Lung (tissue), 12 donors: ENCODE results near the gene RALB. TPM values are rescaled to one million over a fixed set of nuclear protein-coding genes. Genes with fewer than 3 reads are reported as not detected.

ENCODE experiments used
- ATAC-seq: fragments of 200-7000 bp; cut with Tn5 transposase; one replicate; pipeline ENCODE4 v1.9.1; 2020; ENCODE audit warnings: moderate number of reproducible peaks; ENCODE audit not compliant: insufficient read depth, low FRiP score
- DNase-seq, 3 donors: peaks; one replicate each; pipeline ENCODE4 v3.0.0-alpha.2; 2013 to 2017
- H3K27ac ChIP-seq, 2 donors: one replicate each; pipeline ENCODE4 v1.5.1; 2013; ENCODE audit warnings: mild to moderate bottlenecking in 2 of 2, moderate library complexity in 2 of 2, control low read depth in 1 of 2, inconsistent platforms in 1 of 2, low read depth in 1 of 2, low read length in 1 of 2
- H3K27me3 ChIP-seq, 3 donors: one replicate each; pipeline ENCODE4 v1.5.1; 2013; ENCODE audit warnings: low read length in 2 of 3; ENCODE audit not compliant: control insufficient read depth in 3 of 3, insufficient read depth in 3 of 3
- H3K36me3 ChIP-seq, 4 donors: one replicate each; pipeline ENCODE4 v1.5.1; 2013; ENCODE audit warnings: low read length in 4 of 4, mild to moderate bottlenecking in 1 of 4, moderate library complexity in 1 of 4; ENCODE audit not compliant: control insufficient read depth in 4 of 4, insufficient read depth in 4 of 4
- H3K4me1 ChIP-seq, 5 donors: one replicate each; pipeline ENCODE4 v1.5.1; 2013; ENCODE audit warnings: low read length in 5 of 5, mild to moderate bottlenecking in 2 of 5, moderate library complexity in 1 of 5; ENCODE audit not compliant: control insufficient read depth in 5 of 5, insufficient read depth in 5 of 5
- H3K4me3 ChIP-seq: one replicate; pipeline ENCODE4 v1.5.1; 2013; ENCODE audit warnings: mild to moderate bottlenecking, control low read depth, moderate library complexity
- H3K9ac ChIP-seq, 2 donors: one replicate each; pipeline ENCODE4 v1.5.1; 2013; ENCODE audit warnings: low read length in 2 of 2, control low read depth in 1 of 2; ENCODE audit not compliant: insufficient read depth in 1 of 2
- H3K9me3 ChIP-seq, 4 donors: one replicate each; pipeline ENCODE4 v1.5.1; 2013; ENCODE audit warnings: low read length in 3 of 4, mild to moderate bottlenecking in 1 of 4, moderate library complexity in 1 of 4; ENCODE audit not compliant: control insufficient read depth in 4 of 4, insufficient read depth in 3 of 4
- CTCF ChIP-seq: IDR thresholded peaks from 2 replicates; pipeline ENCODE4 v1.5.1; 2012; ENCODE audit warnings: mild to moderate bottlenecking; ENCODE audit errors: control extremely low read depth, extremely low read depth
- WGBS, 2 donors: extraction: QIAGEN DNeasy Blood & Tissue Kit; methylation state at CpG; one replicate each; pipeline ENCODE4 v1.1.7; 2013; 5-methylcytosine and 5-hydroxymethylcytosine counted together
- polyA plus RNA-seq, 2 donors: library from polyadenylated mRNA; stranded (reverse); fragments of 200-250 nt; gene quantifications; one replicate each; pipeline ENCODE4 v1.2.1, GENCODE V29; 2013
- total RNA-seq, 2 donors: library from RNA; depleted of rRNA in 1 of 2; stranded (reverse); fragments of >200 nt in 1 of 2; gene quantifications; one replicate each; pipeline ENCODE4 v1.2.1, GENCODE V29; 2014 to 2021
- donor health status: control.
- donor health status: control.
- donor health status: Bipolar disorder and iron deficiency.
- donor health status: healthy.
- donor health status: DM: yes; HTN: yes; CAD: no.

RALB gene
- total and polyA plus RNA-seq, 4 donors = 34.6 to 111 (median 77.1) TPM

GRCh38 chr2:120218181-120218580 lies 34.5 kb upstream of the RALB start:
- Histone ChIP-seq H3K4me1 (peaks cover 0 to 9% (median 3%) of the 10 kb centered on the region in 5 donors), H3K4me3 (no peak overlapping the region), H3K36me3 (peaks cover 0 to 25% (median 8%) of the 10 kb centered on the region in 4 donors), H3K27me3 (no peaks in the 10 kb centered on the region), H3K9me3 (peaks cover 0 to 14% (median 1%) of the 10 kb centered on the region in 4 donors), H3K27ac (no peak overlapping the region), H3K9ac (no peak overlapping the region)
- DNase-seq (no peak), ATAC-seq (no peak)
- no peak for TF ChIP-seq CTCF
- WGBS, 2 donors = 91 to 95% methylated on average over 5 of the region's 5 CpGs

GRCh38 chr2:120219291-120219690 lies 33.4 kb upstream of the RALB start:
- peaks cover 0 to 25% (median 8%) of the 10 kb centered on the region in 4 donors for H3K36me3 ChIP-seq
- TF ChIP-seq CTCF = no peak
- H3K9me3 ChIP-seq = peaks cover 0 to 14% (median 1%) of the 10 kb centered on the region in 4 donors
- no peak overlapping the region for H3K27ac ChIP-seq
- WGBS, 2 donors = 86 to 94% methylated on average over 5 of the region's 5 CpGs
- H3K4me1 ChIP-seq = peaks cover 3 to 15% (median 5%) of the 10 kb centered on the region in 5 donors
- H3K4me3 ChIP-seq = no peak overlapping the region
- H3K9ac ChIP-seq = no peak overlapping the region
- no peaks in the 10 kb centered on the region for H3K27me3 ChIP-seq
- ATAC-seq (no peak), DNase-seq (no peak)

GRCh38 chr2:120219766-120220165 lies 32.9 kb upstream of the RALB start:
- H3K4me1 ChIP-seq = peaks cover 3 to 17% (median 5%) of the 10 kb centered on the region in 5 donors
- no peak for TF ChIP-seq CTCF
- no peak overlapping the region for H3K27ac ChIP-seq
- DNase-seq (no peak), ATAC-seq (no peak)
- H3K9me3 ChIP-seq = peaks cover 0 to 14% (median 1%) of the 10 kb centered on the region in 4 donors
- peaks cover 0 to 25% (median 8%) of the 10 kb centered on the region in 4 donors for H3K36me3 ChIP-seq
- no peak overlapping the region for H3K4me3 ChIP-seq
- 94% methylated on average over 5 of the region's 5 CpGs for WGBS, 2 donors
- no peaks in the 10 kb centered on the region for H3K27me3 ChIP-seq
- no peak overlapping the region for H3K9ac ChIP-seq

GRCh38 chr2:120220756-120221155 lies 31.9 kb upstream of the RALB start:
- H3K9ac ChIP-seq = no peak overlapping the region
- H3K36me3 ChIP-seq = peaks cover 0 to 25% (median 8%) of the 10 kb centered on the region in 4 donors
- DNase-seq = no peak
- ATAC-seq = no peak
- H3K27ac ChIP-seq = no peak overlapping the region
- H3K27me3 ChIP-seq = no peaks in the 10 kb centered on the region
- H3K9me3 ChIP-seq = peaks cover 0 to 14% (median 1%) of the 10 kb centered on the region in 4 donors
- H3K4me1 ChIP-seq = peaks cover 3 to 17% (median 5%) of the 10 kb centered on the region in 5 donors
- WGBS, 2 donors = 67 to 84% methylated on average over 2 of the region's 2 CpGs
- TF ChIP-seq CTCF = no peak
- no peak overlapping the region for H3K4me3 ChIP-seq
